PC-3 (cell line): Measurements from ENCODE around the gene BCL7C.

ENCODE experiments used
- EZH2 ChIP-seq: fragments of 300-600 bp; sonication (generic); IDR thresholded peaks from one replicate; pipeline ENCODE4 v1.6.1; 2017; ENCODE audit warnings: antibody characterized with exemption, mild to moderate bottlenecking, low read length; ENCODE audit not compliant: unreplicated experiment
- EZH2phosphoT487 ChIP-seq: fragments of 300-600 bp; sonication (generic); IDR thresholded peaks from 2 replicates; pipeline ENCODE4 v1.6.1; 2018; ENCODE audit warnings: mild to moderate bottlenecking, antibody characterized with exemption, low read length, borderline replicate concordance

DNA sequence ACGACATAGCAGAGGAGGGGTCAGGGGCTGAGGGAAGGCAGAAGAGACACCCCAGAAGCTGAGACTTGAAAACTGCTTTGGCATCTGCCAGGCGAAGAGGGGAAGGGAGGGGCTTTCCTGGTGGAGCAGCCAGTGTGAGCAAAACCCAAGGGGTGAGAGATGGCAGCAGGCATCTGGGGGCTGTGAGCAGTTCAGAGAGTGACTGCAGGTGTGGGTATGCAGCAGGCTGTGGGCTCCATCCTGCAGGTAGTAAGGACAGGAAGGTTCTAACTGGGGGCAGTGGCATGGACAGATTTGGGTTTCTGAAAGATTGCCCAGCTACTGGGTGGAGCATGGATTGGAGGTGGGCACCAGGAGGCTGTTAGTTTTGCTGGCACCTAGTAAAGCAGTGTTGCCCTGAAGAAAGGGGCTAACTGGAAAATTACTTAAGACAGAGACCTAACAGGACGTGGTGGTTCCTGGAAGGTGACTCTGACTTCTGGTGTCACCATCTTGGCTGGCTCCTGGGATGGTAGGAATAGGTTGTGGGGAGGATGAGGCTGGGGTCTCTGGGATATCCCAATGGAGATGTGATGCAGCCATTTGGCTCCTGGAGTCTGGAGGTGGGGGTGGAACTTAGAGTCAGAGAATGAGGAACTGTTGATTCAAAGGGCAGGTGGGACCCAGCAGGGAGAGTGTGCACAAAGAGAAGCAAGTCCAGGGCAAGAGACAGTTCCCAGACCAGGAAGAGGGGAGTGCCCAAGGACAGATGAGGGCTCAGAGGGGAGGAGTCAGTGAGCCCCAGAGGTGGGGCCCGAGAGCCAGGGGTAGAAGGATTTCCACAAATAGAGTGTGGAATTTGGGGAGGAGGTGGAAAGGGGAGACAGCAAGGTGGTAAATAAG lies 11.2 kb downstream of the BCL7C start:
- TF ChIP-seq EZH2phosphoT487 (no peak), EZH2 (no peak)
